Panc1 (cell line): ENCODE measurements around the gene PLEKHM2. TPM values are rescaled to one million over a fixed set of nuclear protein-coding genes. Genes with fewer than 3 reads are reported as not detected.

Experiments used
- ATAC-seq: fragments of 200-7000 bp; cut with Tn5 transposase; 2 replicates; pipeline ENCODE4 v1.9.1; 2020; ENCODE audit warnings: mild to moderate bottlenecking, moderate library complexity
- BruUV-seq: library from RNA; stranded (reverse); fragments of 400-500 nt; replicated peaks from 2 replicates; lab custom pipeline; 2021; lab: Mats Ljungman, UMichigan
- CTCF ChIA-PET: fragments of 300-600 bp; sonication (Branson Sonifier 250); formaldehyde crosslinking; loops from one replicate; lab custom pipeline; 2022; ENCODE audit warnings: antibody characterized with exemption; lab: Charles Lee
- POLR2A ChIA-PET: fragments of 300-600 bp; sonication (Branson Sonifier 250); formaldehyde crosslinking; loops from one replicate; lab custom pipeline; 2022; ENCODE audit warnings: antibody characterized with exemption; lab: Charles Lee
- DNase-seq: peaks from one replicate; pipeline ENCODE4 v3.0.0-alpha.2; 2010; ENCODE audit warnings: low read depth, low spot score
- H3K27ac ChIP-seq: 2 replicates; pipeline ENCODE4 v1.5.1; 2011; ENCODE audit warnings: mild to moderate bottlenecking, low read length, inconsistent platforms
- H3K27me3 ChIP-seq: fragments of 200-500 bp; sonication (Bioruptor generic); 2 replicates; pipeline ENCODE4 v1.6.0; 2014; ENCODE audit warnings: low read length, inconsistent platforms; ENCODE audit not compliant: control insufficient read depth, insufficient read depth
- H3K36me3 ChIP-seq: fragments of 200-500 bp; sonication (Bioruptor generic); 2 replicates; pipeline ENCODE4 v1.5.1; 2014; ENCODE audit warnings: inconsistent platforms, mild to moderate bottlenecking, low read length, moderate library complexity; ENCODE audit not compliant: control insufficient read depth, insufficient read depth
- H3K4me1 ChIP-seq: 2 replicates; pipeline ENCODE4 v1.5.1; 2011; ENCODE audit warnings: inconsistent platforms, mild to moderate bottlenecking, low read length, moderate library complexity; ENCODE audit not compliant: control insufficient read depth, insufficient read depth
- H3K4me3 ChIP-seq, 2 experiments: 2 replicates each; pipeline ENCODE4 v1.5.1; 2011 to 2012; ENCODE audit warnings: low read depth in 2 of 2, low read length in 2 of 2, mild to moderate bottlenecking in 2 of 2, inconsistent platforms in 1 of 2, moderate library complexity in 1 of 2
- H3K9me3 ChIP-seq: fragments of 200-500 bp; sonication (Bioruptor generic); 2 replicates; pipeline ENCODE4 v1.5.1; 2014; ENCODE audit warnings: low read depth, mild to moderate bottlenecking, inconsistent platforms, low read length, moderate library complexity; ENCODE audit not compliant: control insufficient read depth, insufficient read depth
- CTCF ChIP-seq: fragments of 450-650 bp; IDR thresholded peaks from 2 replicates; pipeline ENCODE4 v1.5.1; 2017; ENCODE audit warnings: mild to moderate bottlenecking
- POLR2AphosphoS5 ChIP-seq: IDR thresholded peaks from 2 replicates; pipeline ENCODE4 v1.6.1; 2012; ENCODE audit warnings: mild to moderate bottlenecking, low read depth, low read length, moderate library complexity
- REST ChIP-seq, 2 experiments: IDR thresholded peaks; 2 replicates each; pipeline ENCODE4 v1.6.1; 2011 to 2012; ENCODE audit warnings: low read depth in 2 of 2, control low read depth in 1 of 2, low read length in 1 of 2, mild to moderate bottlenecking in 1 of 2, moderate library complexity in 1 of 2; ENCODE audit not compliant: insufficient read depth in 1 of 2
- SIN3A ChIP-seq: IDR thresholded peaks from 2 replicates; pipeline ENCODE4 v1.6.1; 2012; ENCODE audit warnings: low read depth, mild to moderate bottlenecking, low read length, moderate library complexity, borderline replicate concordance; ENCODE audit not compliant: insufficient read depth
- TCF7L2 ChIP-seq: IDR thresholded peaks from 2 replicates; pipeline ENCODE4 v1.6.1; 2011; ENCODE audit warnings: mild to moderate bottlenecking, low read depth, low read length, inconsistent platforms
- in situ Hi-C: cut with HindIII; loops from 2 replicates; pipeline ENCODE4 v1.10.0; 2016; ENCODE audit warnings: low sequenced_read_pairs, low pct_unique_long_range_greater_than_20kb
- intact Hi-C: fragments of 100-400 bp; cut with micrococcal nuclease; formaldehyde crosslinking; loops from one replicate; pipeline ENCODE4 v1.10.0; 2022; ENCODE audit not compliant: unreplicated experiment
- total RNA-seq: library from RNA; stranded (reverse); gene quantifications from one replicate; pipeline ENCODE4 v1.2.1, GENCODE V29; 2021; ENCODE audit not compliant: unreplicated experiment

Gene PLEKHM2
- total RNA-seq, 1 experiment from 2014 or later: 54.6 TPM

- Histone ChIP-seq H3K36me3 (no peaks in the 10 kb centered on the region), H3K4me1 (peaks cover 23% of the 10 kb centered on the region), H3K27ac (no peak overlapping the region), H3K27me3 (no peaks in the 10 kb centered on the region), H3K9me3 (no peaks in the 10 kb centered on the region), H3K4me3 (no peak overlapping the region)
- no TSS peak for BruUV-seq
- ATAC-seq (no peak), DNase-seq (no peak)
- TF ChIP-seq REST (IDR thresholded peaks at IDR 0.05; ENCODE audit: insufficient read depth in 1 of 2, low read depth in 2 of 2, low read length in 1 of 2) (no peak), SIN3A (no peak), POLR2AphosphoS5 (no peak)
- ChIA-PET POLR2A (no interaction called here), CTCF (interaction anchor here (0.9 kb wide), 1 partner anchor 174 kb away, joined by 4 read pairs; no protein-coding TSS in a partner anchor)
- in situ Hi-C loops (no loop called here), intact Hi-C loops (no loop called here)
Measured at GRCh38 chr1:15761366-15762128, 77.4 kb downstream of the PLEKHM2 start.

GRCh38 chr1:15762546-15762945 lies 78.4 kb downstream of the PLEKHM2 start:
- TF ChIP-seq TCF7L2 (no peak), POLR2AphosphoS5 (no peak), SIN3A (no peak), CTCF (no peak), REST (IDR thresholded peaks at IDR 0.05; ENCODE audit: insufficient read depth in 1 of 2, low read depth in 2 of 2, low read length in 1 of 2) (no peak)
- Histone ChIP-seq H3K9me3 (no peaks in the 10 kb centered on the region), H3K4me1 (peaks cover 13% of the 10 kb centered on the region), H3K27ac (no peak overlapping the region), H3K36me3 (no peaks in the 10 kb centered on the region), H3K4me3 (no peak overlapping the region), H3K27me3 (no peaks in the 10 kb centered on the region)
- in situ Hi-C loops: no loop called here
- DNase-seq (no peak), ATAC-seq (no peak)
- no TSS peak for BruUV-seq
- intact Hi-C loops: no loop called here
- ChIA-PET CTCF (interaction anchor here (0.9 kb wide), 1 partner anchor 175 kb away, joined by 4 read pairs; no protein-coding TSS in a partner anchor), POLR2A (interaction anchor here (0.6 kb wide), 2 partner anchors 206 to 214 kb away, joined by 3 read pairs; no protein-coding TSS in a partner anchor)
